Parathyroid adenoma (tissue), 2 donors: ENCODE results near the gene APBB2.
"Not testable (repeated sequence)": the region's sequence is repeated elsewhere in the genome, so short reads cannot be mapped to it uniquely, and the experiment has no call there.

ENCODE experiments used
- H2AFZ ChIP-seq: fragments of 300-600 bp; sonication (generic); one replicate; pipeline ENCODE4 v1.7.0; 2017; ENCODE audit warnings: antibody characterized with exemption, mild to moderate bottlenecking
- H3K27ac ChIP-seq: fragments of 300-600 bp; sonication (generic); one replicate; pipeline ENCODE4 v1.7.0; 2017
- H3K27me3 ChIP-seq: fragments of 300-600 bp; sonication (generic); one replicate; pipeline ENCODE4 v1.7.0; 2017; ENCODE audit warnings: low read length; ENCODE audit not compliant: control insufficient read depth, insufficient read depth
- H3K36me3 ChIP-seq: fragments of 300-600 bp; sonication (generic); one replicate; pipeline ENCODE4 v1.7.0; 2017; ENCODE audit warnings: low read length; ENCODE audit not compliant: control insufficient read depth, insufficient read depth
- H3K4me1 ChIP-seq: fragments of 300-600 bp; sonication (generic); one replicate; pipeline ENCODE4 v1.7.0; 2017; ENCODE audit warnings: control low read depth
- H3K4me2 ChIP-seq: fragments of 300-600 bp; sonication (generic); one replicate; pipeline ENCODE4 v1.7.0; 2017; ENCODE audit warnings: low read length
- H3K4me3 ChIP-seq: fragments of 300-600 bp; sonication (generic); one replicate; pipeline ENCODE4 v1.7.0; 2017; ENCODE audit warnings: low read depth, low read length
- H3K79me2 ChIP-seq: fragments of 300-600 bp; sonication (generic); one replicate; pipeline ENCODE4 v1.7.0; 2017; ENCODE audit warnings: control low read depth
- H3K9ac ChIP-seq: fragments of 300-600 bp; sonication (generic); one replicate; pipeline ENCODE4 v1.7.0; 2017; ENCODE audit warnings: mild to moderate bottlenecking
- H3K9me3 ChIP-seq: fragments of 300-600 bp; sonication (generic); one replicate; pipeline ENCODE4 v1.7.0; 2017; ENCODE audit warnings: low read length; ENCODE audit not compliant: control insufficient read depth
- TF ChIP-seq, protein P1 (sequence below): fragments of 300-600 bp; sonication (generic); IDR thresholded peaks from one replicate; pipeline ENCODE4 v1.7.0; 2017; ENCODE audit warnings: antibody characterized with exemption, mild to moderate bottlenecking
- donor health status: primary hyperparathyroidism.

The APBB2 gene

DNA sequence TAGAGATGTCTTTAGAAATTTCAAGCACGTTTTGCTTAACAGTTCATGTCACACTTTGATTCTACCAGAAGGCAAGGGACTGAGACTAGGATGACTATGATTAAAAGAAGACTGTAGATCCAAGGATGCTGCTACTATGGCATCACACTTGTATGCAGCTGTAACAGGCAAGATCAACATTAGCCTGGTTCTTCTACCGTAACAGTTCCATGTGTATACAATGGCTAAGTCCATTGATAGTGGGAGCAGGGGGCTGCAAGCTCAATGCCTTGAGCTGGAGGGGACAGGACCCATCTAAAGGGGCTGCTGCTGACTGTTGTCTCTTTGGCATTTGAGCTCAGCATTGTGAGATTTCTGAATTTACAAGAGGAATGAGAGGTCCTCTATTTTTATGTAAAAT, 212.0 kb downstream of the APBB2 start:
- no peak overlapping the region for H3K27ac ChIP-seq
- no peak overlapping the region for H3K9ac ChIP-seq
- H3K4me1 ChIP-seq, result no peaks in the 10 kb centered on the region
- H3K4me2 ChIP-seq, result no peak overlapping the region
- H3K79me2 ChIP-seq, result peaks cover 2% of the 10 kb centered on the region
- no peak overlapping the region for H3K4me3 ChIP-seq
- TF ChIP-seq, protein P1, sequence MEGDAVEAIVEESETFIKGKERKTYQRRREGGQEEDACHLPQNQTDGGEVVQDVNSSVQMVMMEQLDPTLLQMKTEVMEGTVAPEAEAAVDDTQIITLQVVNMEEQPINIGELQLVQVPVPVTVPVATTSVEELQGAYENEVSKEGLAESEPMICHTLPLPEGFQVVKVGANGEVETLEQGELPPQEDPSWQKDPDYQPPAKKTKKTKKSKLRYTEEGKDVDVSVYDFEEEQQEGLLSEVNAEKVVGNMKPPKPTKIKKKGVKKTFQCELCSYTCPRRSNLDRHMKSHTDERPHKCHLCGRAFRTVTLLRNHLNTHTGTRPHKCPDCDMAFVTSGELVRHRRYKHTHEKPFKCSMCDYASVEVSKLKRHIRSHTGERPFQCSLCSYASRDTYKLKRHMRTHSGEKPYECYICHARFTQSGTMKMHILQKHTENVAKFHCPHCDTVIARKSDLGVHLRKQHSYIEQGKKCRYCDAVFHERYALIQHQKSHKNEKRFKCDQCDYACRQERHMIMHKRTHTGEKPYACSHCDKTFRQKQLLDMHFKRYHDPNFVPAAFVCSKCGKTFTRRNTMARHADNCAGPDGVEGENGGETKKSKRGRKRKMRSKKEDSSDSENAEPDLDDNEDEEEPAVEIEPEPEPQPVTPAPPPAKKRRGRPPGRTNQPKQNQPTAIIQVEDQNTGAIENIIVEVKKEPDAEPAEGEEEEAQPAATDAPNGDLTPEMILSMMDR, result no peak
- no peaks in the 10 kb centered on the region for H3K9me3 ChIP-seq
- H3K27me3 ChIP-seq, result no peaks in the 10 kb centered on the region
- H3K36me3 ChIP-seq, result no peaks in the 10 kb centered on the region
- H2AFZ ChIP-seq, result no peak overlapping the region

DNA sequence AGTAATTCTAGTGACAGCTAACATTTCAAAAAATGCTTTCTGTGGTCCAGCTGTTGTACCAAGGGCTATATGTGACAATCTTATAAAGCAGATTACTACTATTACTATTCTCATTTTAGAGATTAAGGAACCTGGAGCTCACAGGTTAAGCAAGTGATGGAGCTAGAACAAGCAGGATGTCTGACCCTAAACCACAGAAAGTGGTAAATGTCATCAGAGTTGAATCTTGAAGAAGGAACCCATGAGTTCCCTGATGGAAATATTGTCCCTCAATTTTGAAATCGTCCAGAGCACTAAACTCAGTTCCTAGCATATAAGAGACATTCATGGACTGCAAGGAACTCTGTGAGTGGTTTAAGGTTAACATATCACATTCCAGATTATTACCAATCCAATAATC, 214.0 kb downstream of the APBB2 start:
- H3K9ac ChIP-seq, result no peak overlapping the region
- H3K4me1 ChIP-seq, result no peaks in the 10 kb centered on the region
- H3K27ac ChIP-seq, result no peak overlapping the region
- no peak overlapping the region for H3K4me2 ChIP-seq
- H3K9me3 ChIP-seq, result no peaks in the 10 kb centered on the region
- TF ChIP-seq, protein P1, result no peak
- no peaks in the 10 kb centered on the region for H3K36me3 ChIP-seq
- no peak overlapping the region for H3K4me3 ChIP-seq
- H3K79me2 ChIP-seq, result peaks cover 2% of the 10 kb centered on the region
- no peak overlapping the region for H2AFZ ChIP-seq
- no peaks in the 10 kb centered on the region for H3K27me3 ChIP-seq

DNA sequence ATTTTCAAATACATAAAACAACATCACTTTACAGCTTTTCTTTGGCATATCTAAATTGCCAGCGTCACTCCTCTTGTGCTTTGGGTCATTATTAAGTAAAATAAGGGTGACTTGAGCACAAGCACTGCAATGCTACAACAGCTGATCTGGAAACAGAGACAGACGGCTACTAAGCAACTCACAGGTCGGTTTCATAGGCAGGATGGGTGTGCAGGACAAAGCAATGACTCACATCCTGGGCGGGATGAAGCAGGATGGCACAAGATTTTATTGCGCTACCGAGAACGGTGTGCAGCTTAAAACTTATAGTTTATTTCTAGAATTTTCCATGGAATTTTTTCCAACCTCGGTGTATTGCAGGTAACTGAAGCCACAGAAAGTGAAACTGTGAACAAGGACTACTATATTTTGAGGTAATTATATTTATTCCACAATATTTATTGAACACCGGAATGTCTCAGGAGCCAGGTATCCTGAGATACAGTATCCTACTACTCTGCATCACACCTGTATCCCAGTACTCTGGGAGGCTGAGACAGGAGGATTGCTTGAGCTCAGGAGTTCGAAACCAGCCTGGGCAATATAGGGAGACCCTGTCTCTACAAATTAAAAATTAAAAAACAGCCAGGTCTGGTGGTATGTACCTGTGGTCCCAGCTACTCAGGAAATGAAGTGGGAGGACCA, 215.5 kb downstream of the APBB2 start:
- Histone ChIP-seq H3K36me3 (no peaks in the 10 kb centered on the region), H3K4me3 (no peak overlapping the region), H3K4me2 (no peak overlapping the region), H3K9me3 (no peaks in the 10 kb centered on the region), H3K9ac (no peak overlapping the region), H3K79me2 (peaks cover 2% of the 10 kb centered on the region), H3K27me3 (no peaks in the 10 kb centered on the region), H2AFZ (no peak overlapping the region), H3K4me1 (no peaks in the 10 kb centered on the region), H3K27ac (peak overlapping the region; percentile 19)
- TF ChIP-seq, protein P1, result no peak

DNA sequence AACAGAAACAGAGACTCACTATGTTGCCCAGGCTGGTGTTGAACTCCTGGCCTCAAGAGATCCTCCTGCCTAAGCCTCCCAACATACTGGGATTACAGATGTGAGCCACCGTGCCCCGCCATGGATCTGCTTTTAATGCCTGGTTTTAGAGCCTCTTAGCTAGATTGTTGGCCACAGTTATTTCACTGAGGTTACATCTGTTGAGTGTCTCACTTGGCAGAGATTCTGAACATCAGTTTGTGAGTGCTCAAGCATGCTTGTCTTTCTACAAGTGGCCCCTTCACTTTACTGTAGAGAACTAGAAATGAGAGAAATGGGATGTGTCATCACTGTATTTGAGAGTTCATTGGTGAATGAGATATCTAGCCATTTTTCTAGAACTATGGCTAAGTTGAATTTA, 218.5 kb downstream of the APBB2 start:
- H3K79me2 ChIP-seq, result peaks cover 2% of the 10 kb centered on the region
- no peaks in the 10 kb centered on the region for H3K36me3 ChIP-seq
- TF ChIP-seq, protein P1, result no peak
- H3K9ac ChIP-seq, result no peak overlapping the region
- H3K4me3 ChIP-seq, result no peak overlapping the region
- H3K27ac ChIP-seq, result no peak overlapping the region
- no peaks in the 10 kb centered on the region for H3K4me1 ChIP-seq
- no peaks in the 10 kb centered on the region for H3K9me3 ChIP-seq
- no peak overlapping the region for H2AFZ ChIP-seq
- H3K27me3 ChIP-seq, result no peaks in the 10 kb centered on the region
- no peak overlapping the region for H3K4me2 ChIP-seq

DNA sequence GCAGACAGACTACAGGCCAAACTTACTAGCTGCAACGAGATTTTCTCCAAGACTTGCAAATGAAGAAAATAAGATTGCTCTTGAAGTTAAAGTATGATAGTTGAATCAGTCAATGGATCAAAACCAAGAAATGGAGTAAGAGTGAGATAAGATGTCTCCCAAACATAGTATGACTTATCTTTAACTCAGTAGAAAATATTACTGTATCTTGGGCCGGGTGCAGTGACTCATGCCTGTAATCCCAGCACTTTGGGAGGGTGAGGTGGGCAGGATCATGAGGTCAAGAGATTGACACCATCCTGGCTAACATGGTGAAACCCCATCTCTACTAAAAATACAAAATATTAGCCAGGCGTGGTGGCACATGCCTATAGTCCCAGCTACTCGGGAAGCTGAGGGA, 220.0 kb downstream of the APBB2 start:
- H3K27ac ChIP-seq, H3K36me3 ChIP-seq, H3K4me3 ChIP-seq, H3K4me1 ChIP-seq, H3K27me3 ChIP-seq, H3K79me2 ChIP-seq, H3K9ac ChIP-seq, H3K4me2 ChIP-seq, H2AFZ ChIP-seq, H3K9me3 ChIP-seq: not testable (repeated sequence)

DNA sequence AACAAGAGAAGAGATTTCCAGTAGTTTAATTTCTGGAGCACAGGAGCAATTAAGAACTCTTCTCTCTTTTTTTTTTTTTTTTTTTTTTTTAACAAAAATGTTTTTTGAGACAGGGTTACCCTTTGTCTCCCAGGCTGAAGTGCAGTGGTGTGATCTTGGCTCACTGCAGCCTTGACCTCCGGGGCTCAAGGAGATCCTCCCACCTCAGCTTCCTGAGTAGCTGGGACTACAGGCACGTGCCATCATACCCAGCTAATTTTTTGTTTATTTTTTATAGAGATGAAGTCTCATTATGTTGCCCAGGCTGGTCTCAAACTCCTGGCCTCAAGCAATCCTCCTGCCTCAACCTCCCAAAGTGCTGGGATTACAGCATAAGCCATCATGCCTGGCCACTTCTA, 221.0 kb downstream of the APBB2 start:
- not testable (repeated sequence) for H3K9ac ChIP-seq, H3K4me3 ChIP-seq, H2AFZ ChIP-seq, H3K36me3 ChIP-seq, H3K27ac ChIP-seq, H3K4me2 ChIP-seq, H3K9me3 ChIP-seq, H3K27me3 ChIP-seq, H3K4me1 ChIP-seq, H3K79me2 ChIP-seq
